Measurements from ENCODE around the gene SLC45A3. TPM values are rescaled to one million over a fixed set of nuclear protein-coding genes. Genes with fewer than 3 reads are reported as not detected.

SLC45A3 gene
- total RNA-seq, 1 experiment from 2014 or later = 16.7 TPM

GRCh38 chr1:205714906-205715246, 34.6 kb upstream of the SLC45A3 start:
- Mint-ChIP-seq H3K36me3 (ENCODE audit: insufficient read depth in 1 of 3, low read depth in 3 of 3) (peaks cover 23 to 50% (median 45%) of the 10 kb centered on the region in 3 experiments; a peak in 6 of 7 replicates), H3K27ac (peak overlapping the region in 1 of 3 experiments; percentile 88; a peak in 2 of 7 replicates), H3K4me3 (no peak overlapping the region), H3K27me3 (ENCODE audit: low read depth) (no peaks in the 10 kb centered on the region), H3K9me3 (no peaks in the 10 kb centered on the region), H3K4me1 (peaks cover 37% of the 10 kb centered on the region in 2 experiments)
- no peak overlapping the region for H3K56ac ChIP-seq (ENCODE audit: insufficient read length, low read depth, low read length)
- no peak overlapping the region for H3T11ph ChIP-seq (ENCODE audit: low read length)
- H3K4ac ChIP-seq (ENCODE audit: low read depth, low read length) = no peak overlapping the region
- no peak overlapping the region for H4K8ac ChIP-seq (replicated peaks; ENCODE audit: insufficient read length, low read depth, low read length)
- H3K79me2 ChIP-seq (ENCODE audit: insufficient read depth, low read length) = no peaks in the 10 kb centered on the region
- H4K5ac ChIP-seq (ENCODE audit: insufficient read length, low read depth, low read length) = no peak overlapping the region
- no peaks in the 10 kb centered on the region for H3K27me3 ChIP-seq (ENCODE audit: insufficient read depth, low read length)
- no peak overlapping the region for H3K18ac ChIP-seq (ENCODE audit: insufficient read length, low read depth, low read length)
- H3K14ac ChIP-seq (ENCODE audit: insufficient read depth, low read length) = no peak overlapping the region
- no peak overlapping the region for H3K23ac ChIP-seq (ENCODE audit: insufficient read length, low read depth, low read length)
- TF ChIP-seq, protein P1, sequence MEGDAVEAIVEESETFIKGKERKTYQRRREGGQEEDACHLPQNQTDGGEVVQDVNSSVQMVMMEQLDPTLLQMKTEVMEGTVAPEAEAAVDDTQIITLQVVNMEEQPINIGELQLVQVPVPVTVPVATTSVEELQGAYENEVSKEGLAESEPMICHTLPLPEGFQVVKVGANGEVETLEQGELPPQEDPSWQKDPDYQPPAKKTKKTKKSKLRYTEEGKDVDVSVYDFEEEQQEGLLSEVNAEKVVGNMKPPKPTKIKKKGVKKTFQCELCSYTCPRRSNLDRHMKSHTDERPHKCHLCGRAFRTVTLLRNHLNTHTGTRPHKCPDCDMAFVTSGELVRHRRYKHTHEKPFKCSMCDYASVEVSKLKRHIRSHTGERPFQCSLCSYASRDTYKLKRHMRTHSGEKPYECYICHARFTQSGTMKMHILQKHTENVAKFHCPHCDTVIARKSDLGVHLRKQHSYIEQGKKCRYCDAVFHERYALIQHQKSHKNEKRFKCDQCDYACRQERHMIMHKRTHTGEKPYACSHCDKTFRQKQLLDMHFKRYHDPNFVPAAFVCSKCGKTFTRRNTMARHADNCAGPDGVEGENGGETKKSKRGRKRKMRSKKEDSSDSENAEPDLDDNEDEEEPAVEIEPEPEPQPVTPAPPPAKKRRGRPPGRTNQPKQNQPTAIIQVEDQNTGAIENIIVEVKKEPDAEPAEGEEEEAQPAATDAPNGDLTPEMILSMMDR (conservative IDR thresholded peaks at IDR 0.05) = no peak
- no peak overlapping the region for H3K27ac ChIP-seq (ENCODE audit: insufficient read length, low read depth, low read length)
- no peaks in the 10 kb centered on the region for H3K9me3 ChIP-seq (ENCODE audit: control insufficient read depth, low read depth, low read length)
- H2BK15ac ChIP-seq (ENCODE audit: low read depth, low read length) = no peak overlapping the region
- no peak for DNase-seq
- H3K9ac ChIP-seq (ENCODE audit: extremely low read depth, insufficient read length, low read length) = no peak overlapping the region
- H3K79me1 ChIP-seq (ENCODE audit: insufficient read depth, low read depth, low read length, poor library complexity, severe bottlenecking) = no peaks in the 10 kb centered on the region
- no CpG with 5 or more reads among the region's 4 CpGs for WGBS (ENCODE audit: extremely low coverage, insufficient read length, low lambda C conversion rate)
- no peaks in the 10 kb centered on the region for H3K4me1 ChIP-seq (ENCODE audit: insufficient read depth, low read length)
- H2AK5ac ChIP-seq (ENCODE audit: insufficient read length, low read length) = no peak overlapping the region
- no peak overlapping the region for H2BK20ac ChIP-seq (ENCODE audit: low read depth, low read length, poor library complexity, severe bottlenecking)
- H2BK120ac ChIP-seq (ENCODE audit: low read depth, low read length, poor library complexity, severe bottlenecking) = no peak overlapping the region
- H4K91ac ChIP-seq (ENCODE audit: insufficient read length, low read depth, low read length) = no peak overlapping the region
- H2BK12ac ChIP-seq (ENCODE audit: insufficient read length, low read depth, low read length) = no peak overlapping the region
- no peak overlapping the region for H3K4me2 ChIP-seq (ENCODE audit: insufficient read depth, insufficient read length, low read length)
- H2AFZ ChIP-seq (ENCODE audit: low read length) = no peak overlapping the region
- no peak overlapping the region for H2BK5ac ChIP-seq (ENCODE audit: insufficient read length, low read length)
- no peaks in the 10 kb centered on the region for H3K23me2 ChIP-seq (ENCODE audit: insufficient read length, low read depth, low read length, poor library complexity, severe bottlenecking)
- no peaks in the 10 kb centered on the region for H4K20me1 ChIP-seq (ENCODE audit: control insufficient read depth, insufficient read depth, insufficient read length)
